ENCODE results near the gene GPR152.

The GPR152 gene, protein sequence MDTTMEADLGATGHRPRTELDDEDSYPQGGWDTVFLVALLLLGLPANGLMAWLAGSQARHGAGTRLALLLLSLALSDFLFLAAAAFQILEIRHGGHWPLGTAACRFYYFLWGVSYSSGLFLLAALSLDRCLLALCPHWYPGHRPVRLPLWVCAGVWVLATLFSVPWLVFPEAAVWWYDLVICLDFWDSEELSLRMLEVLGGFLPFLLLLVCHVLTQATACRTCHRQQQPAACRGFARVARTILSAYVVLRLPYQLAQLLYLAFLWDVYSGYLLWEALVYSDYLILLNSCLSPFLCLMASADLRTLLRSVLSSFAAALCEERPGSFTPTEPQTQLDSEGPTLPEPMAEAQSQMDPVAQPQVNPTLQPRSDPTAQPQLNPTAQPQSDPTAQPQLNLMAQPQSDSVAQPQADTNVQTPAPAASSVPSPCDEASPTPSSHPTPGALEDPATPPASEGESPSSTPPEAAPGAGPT

DNA sequence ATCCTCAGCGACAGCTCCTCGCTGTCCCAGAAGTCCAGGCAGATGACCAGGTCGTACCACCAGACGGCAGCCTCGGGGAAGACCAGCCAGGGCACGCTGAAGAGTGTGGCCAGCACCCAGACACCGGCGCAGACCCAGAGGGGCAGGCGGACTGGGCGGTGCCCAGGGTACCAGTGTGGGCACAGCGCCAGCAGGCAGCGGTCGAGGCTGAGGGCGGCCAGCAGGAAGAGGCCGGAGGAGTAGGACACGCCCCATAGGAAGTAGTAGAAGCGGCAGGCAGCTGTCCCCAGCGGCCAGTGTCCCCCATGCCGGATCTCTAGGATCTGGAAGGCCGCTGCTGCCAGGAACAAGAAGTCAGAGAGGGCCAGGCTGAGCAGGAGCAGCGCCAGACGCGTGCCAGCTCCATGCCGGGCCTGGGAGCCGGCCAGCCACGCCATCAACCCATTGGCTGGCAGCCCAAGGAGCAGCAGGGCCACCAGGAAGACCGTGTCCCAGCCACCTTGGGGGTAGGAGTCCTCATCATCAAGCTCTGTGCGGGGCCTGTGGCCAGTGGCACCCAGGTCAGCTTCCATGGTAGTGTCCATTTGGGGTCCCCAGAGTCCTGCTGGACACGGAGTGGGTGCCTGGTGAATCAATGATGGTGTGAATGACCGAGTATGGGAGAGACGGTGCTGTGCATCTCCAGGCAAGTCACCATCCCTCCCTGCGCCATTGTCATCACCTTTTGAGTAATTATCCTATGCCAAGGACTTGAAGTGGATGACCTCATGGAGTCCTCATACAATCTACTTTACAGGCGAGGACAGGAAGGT lies at the start of gene GPR152:
TSS of gene GPR152 (minus strand) at position 589 of the 812 bp plus-strand sequence. CDS start at position 584, 5 bp downstream.
- Histone ChIP-seq H2AFZ (ENCODE audit: low read depth, low read length) (no peak within 1 kb of the TSS), H3K27ac (ENCODE audit: low read length) (no peak within 1 kb of the TSS), H4K20me1 (ENCODE audit: insufficient read depth, low read length) (no peaks in the 10 kb centered on the region), H3K36me3 (replicated peaks; ENCODE audit: low read depth, low read length) (no peaks in the 10 kb centered on the region), H3K79me2 (ENCODE audit: low read length) (no peaks in the 10 kb centered on the region), H3K27me3 (ENCODE audit: low read depth, low read length) (0 out of 2 replicates have a peak, but pooled peaks cover 2% of the 10 kb centered on the region), H3K9ac (ENCODE audit: low read length) (no peak within 1 kb of the TSS), H3K9me3 (ENCODE audit: insufficient read depth, low read length) (no peaks in the 10 kb centered on the region), H3K4me2 (ENCODE audit: low read length) (no peak within 1 kb of the TSS), H3K4me3 (ENCODE audit: low read length) (no peak within 1 kb of the TSS), H3K4me1 (ENCODE audit: low read length) (peaks cover 4% of the 10 kb centered on the region)
- no peak for TF ChIP-seq EZH2phosphoT487 (IDR thresholded peaks at IDR 0.05; ENCODE audit: low read depth)
- TF ChIP-seq, protein P1, sequence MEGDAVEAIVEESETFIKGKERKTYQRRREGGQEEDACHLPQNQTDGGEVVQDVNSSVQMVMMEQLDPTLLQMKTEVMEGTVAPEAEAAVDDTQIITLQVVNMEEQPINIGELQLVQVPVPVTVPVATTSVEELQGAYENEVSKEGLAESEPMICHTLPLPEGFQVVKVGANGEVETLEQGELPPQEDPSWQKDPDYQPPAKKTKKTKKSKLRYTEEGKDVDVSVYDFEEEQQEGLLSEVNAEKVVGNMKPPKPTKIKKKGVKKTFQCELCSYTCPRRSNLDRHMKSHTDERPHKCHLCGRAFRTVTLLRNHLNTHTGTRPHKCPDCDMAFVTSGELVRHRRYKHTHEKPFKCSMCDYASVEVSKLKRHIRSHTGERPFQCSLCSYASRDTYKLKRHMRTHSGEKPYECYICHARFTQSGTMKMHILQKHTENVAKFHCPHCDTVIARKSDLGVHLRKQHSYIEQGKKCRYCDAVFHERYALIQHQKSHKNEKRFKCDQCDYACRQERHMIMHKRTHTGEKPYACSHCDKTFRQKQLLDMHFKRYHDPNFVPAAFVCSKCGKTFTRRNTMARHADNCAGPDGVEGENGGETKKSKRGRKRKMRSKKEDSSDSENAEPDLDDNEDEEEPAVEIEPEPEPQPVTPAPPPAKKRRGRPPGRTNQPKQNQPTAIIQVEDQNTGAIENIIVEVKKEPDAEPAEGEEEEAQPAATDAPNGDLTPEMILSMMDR (IDR thresholded peaks at IDR 0.05; ENCODE audit: low read depth, low read length), result no peak

DNA sequence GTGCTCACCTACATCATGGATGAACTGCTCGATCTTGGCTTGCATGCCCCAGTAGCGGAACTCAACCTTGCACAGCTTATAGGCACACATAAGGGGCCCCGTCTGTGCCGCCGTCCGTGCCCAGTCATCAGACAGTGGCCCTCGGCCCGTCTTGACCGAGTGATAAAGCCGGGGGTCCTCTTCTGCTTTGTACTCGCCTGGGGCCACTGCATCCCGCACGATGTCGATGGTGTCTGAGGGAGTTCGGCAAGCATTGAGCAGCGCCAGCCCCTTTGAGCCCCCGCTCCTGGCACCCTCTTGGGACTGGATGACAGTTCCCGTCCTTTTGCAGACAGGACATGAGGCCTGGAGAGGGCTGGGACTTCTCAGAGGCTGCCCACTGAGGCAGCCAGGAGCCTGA lies 49.3 kb upstream of the GPR152 start:
- H4K20me1 ChIP-seq (ENCODE audit: insufficient read depth, low read length), result peaks cover 26% of the 10 kb centered on the region

DNA sequence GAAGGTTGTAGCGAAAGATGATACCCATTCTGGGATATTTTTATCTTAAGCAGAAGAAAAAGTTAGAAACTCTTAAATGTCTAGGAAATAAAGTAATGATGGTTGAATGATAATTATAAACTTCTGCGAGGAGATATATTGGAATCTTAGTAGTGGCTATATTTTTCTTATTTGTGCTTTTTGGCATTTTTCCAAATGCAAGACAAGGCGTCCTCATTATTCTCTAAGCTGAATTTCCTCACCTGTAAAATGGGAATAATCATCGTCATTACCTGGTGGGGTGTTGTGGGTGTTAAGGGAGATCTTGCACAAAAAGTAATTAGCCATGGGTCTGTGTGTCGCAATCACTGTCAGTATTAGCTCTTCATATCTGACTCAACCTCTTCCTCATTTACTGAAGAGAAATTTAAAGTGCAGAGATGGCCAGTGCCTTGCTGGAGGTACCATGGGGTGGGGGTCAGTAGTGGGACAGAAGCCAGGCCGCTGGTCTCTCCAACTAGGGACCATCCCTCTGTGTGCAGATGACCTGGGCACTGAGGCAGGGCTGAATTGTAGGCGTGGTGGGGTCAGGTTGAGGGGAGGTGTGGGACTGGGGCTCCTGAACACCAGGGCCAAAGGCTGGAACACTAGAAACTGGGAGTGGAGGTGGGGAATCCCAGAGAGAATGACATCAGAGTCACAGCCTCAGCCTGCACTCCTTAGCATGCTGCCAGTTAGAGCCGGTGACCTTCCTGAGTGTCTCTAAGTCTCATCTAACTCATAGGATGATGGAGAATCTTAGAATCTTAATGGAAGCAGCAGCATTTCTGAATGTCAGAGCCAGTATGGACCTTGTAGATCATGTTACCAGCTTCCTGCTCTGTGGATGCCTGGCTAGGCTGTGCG lies 48.5 kb upstream of the GPR152 start:
- no peak overlapping the region for H3K4me3 ChIP-seq (ENCODE audit: low read length)
- no peaks in the 10 kb centered on the region for H3K9me3 ChIP-seq (ENCODE audit: insufficient read depth, low read length)
- peaks cover 26% of the 10 kb centered on the region for H4K20me1 ChIP-seq (ENCODE audit: insufficient read depth, low read length)
- no peak overlapping the region for H3K27ac ChIP-seq (ENCODE audit: low read length)
- H3K27me3 ChIP-seq (ENCODE audit: low read depth, low read length), result no peaks in the 10 kb centered on the region
- H3K4me2 ChIP-seq (ENCODE audit: low read length), result no peak overlapping the region
- H3K4me1 ChIP-seq (ENCODE audit: low read length), result peaks cover 14% of the 10 kb centered on the region
- TF ChIP-seq EZH2phosphoT487 (IDR thresholded peaks at IDR 0.05; ENCODE audit: low read depth), result no peak
- TF ChIP-seq, protein P1 (IDR thresholded peaks at IDR 0.05; ENCODE audit: low read depth, low read length), result no peak
- H2AFZ ChIP-seq (ENCODE audit: low read depth, low read length), result no peak overlapping the region
- H3K9ac ChIP-seq (ENCODE audit: low read length), result no peak overlapping the region
- peaks cover 51% of the 10 kb centered on the region for H3K36me3 ChIP-seq (replicated peaks; ENCODE audit: low read depth, low read length)
- peaks cover 16% of the 10 kb centered on the region for H3K79me2 ChIP-seq (ENCODE audit: low read length)

More for the DNA sequence above, 49.3 kb upstream of the GPR152 start:
- H3K79me2 ChIP-seq (ENCODE audit: low read length), result peaks cover 21% of the 10 kb centered on the region
- no peak overlapping the region for H3K4me3 ChIP-seq (ENCODE audit: low read length)
- TF ChIP-seq EZH2phosphoT487 (IDR thresholded peaks at IDR 0.05; ENCODE audit: low read depth), result no peak
- TF ChIP-seq, protein P1 (IDR thresholded peaks at IDR 0.05; ENCODE audit: low read depth, low read length), result no peak
- no peaks in the 10 kb centered on the region for H3K9me3 ChIP-seq (ENCODE audit: insufficient read depth, low read length)
- no peak overlapping the region for H3K27ac ChIP-seq (ENCODE audit: low read length)
- peaks cover 22% of the 10 kb centered on the region for H3K4me1 ChIP-seq (ENCODE audit: low read length)
- H3K36me3 ChIP-seq (replicated peaks; ENCODE audit: low read depth, low read length), result peaks cover 51% of the 10 kb centered on the region
- H3K4me2 ChIP-seq (ENCODE audit: low read length), result no peak overlapping the region
- H2AFZ ChIP-seq (ENCODE audit: low read depth, low read length), result no peak overlapping the region
- H3K9ac ChIP-seq (ENCODE audit: low read length), result no peak overlapping the region
- H3K27me3 ChIP-seq (ENCODE audit: low read depth, low read length), result no peaks in the 10 kb centered on the region

All from OCI-LY3 (cell line).